GM12891 (cell line): ENCODE results near the gene HSPB9.

Experiments used
- POLR2A ChIP-seq: IDR thresholded peaks from 2 replicates; pipeline ENCODE4 v1.6.1; 2011; ENCODE audit warnings: low read depth, low read length, control low read depth
- POLR2AphosphoS5 ChIP-seq: IDR thresholded peaks from 2 replicates; pipeline ENCODE4 v1.6.1; 2011; ENCODE audit warnings: low read depth, low read length, control low read depth
- POU2F2 ChIP-seq: IDR thresholded peaks from 2 replicates; pipeline ENCODE4 v1.6.1; 2011; ENCODE audit warnings: low read depth, mild to moderate bottlenecking, control low read depth, low read length, moderate library complexity
- TAF1 ChIP-seq: IDR thresholded peaks from 2 replicates; pipeline ENCODE4 v1.6.1; 2011; ENCODE audit warnings: low read depth, low read length, control low read depth

DNA sequence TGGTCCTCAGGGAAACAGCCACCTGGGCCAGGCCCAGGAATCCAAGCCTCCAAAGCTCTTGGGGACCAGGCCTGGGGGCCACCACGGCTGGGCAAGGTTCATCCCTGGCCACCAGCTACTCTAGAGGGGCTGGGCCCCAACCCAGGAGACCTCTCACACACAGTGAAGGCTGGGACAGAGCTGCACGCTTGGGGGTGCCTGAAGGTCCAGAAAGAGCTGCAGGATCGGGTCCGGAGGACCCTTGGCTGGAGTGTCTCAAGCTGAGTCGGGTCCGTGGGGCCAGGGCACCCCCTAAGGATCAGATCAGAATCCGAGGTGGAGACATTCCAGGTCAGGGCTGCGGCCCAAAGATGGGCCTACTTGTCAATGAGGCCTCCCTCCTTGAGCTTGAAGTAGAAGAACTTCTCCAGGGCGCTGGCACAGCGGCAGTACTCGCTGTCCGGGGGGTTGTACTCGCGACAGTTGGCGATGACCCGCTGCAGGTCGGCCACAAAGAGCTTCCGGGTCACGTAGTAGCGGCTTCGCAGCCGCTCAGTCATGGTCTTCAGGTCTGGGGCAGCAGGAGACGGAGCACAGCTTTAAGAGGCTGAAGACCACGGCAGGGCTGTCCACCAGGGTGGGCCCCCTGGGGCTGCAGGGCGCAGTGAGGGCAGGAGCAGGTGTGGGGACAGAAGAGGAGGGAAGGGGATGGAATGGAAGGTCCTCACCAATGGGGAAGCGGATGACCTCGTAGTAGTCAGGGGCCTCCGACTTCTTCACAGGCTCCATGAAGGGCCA, 9.1 kb upstream of the HSPB9 start:
- TF ChIP-seq POLR2A (no peak), POLR2AphosphoS5 (no peak), TAF1 (no peak), POU2F2 (no peak)
